ENCODE measurements around the gene ICAM5. TPM values are rescaled to one million over a fixed set of nuclear protein-coding genes. Genes with fewer than 3 reads are reported as not detected.

Gene ICAM5
- total RNA-seq, 4 donors from 2014 or later, result 0.27 to 0.48 TPM; not detected in 2

GRCh38 chr19:10262771-10263170 lies 27.0 kb upstream of the ICAM5 start:
- no peaks in the 10 kb centered on the region for H3K27me3 ChIP-seq

GRCh38 chr19:10266706-10267105 lies 23.0 kb upstream of the ICAM5 start:
- peaks cover 22% of the 10 kb centered on the region for H3K27me3 ChIP-seq
- H3K36me3 ChIP-seq, result no peaks in the 10 kb centered on the region
- DNase-seq, result no peak
- in situ Hi-C loops (cut with MboI; ENCODE audit: low pct_ligation_motif_present in 1 of 4, low pct_unique_long_range_greater_than_20kb in 1 of 4, low sequenced_read_pairs in 3 of 4), result loop anchor here in 3 of 4 donors (5.0 kb wide), 2 partner anchors 116 to 121 kb away; partner anchors contain the start of gene TYK2 (in 1 of the 3)
- TF ChIP-seq POLR2AphosphoS5 (IDR thresholded peaks at IDR 0.05), result no peak
- TF ChIP-seq POLR2A (IDR thresholded peaks at IDR 0.05), result no peak
- TF ChIP-seq, protein P1, sequence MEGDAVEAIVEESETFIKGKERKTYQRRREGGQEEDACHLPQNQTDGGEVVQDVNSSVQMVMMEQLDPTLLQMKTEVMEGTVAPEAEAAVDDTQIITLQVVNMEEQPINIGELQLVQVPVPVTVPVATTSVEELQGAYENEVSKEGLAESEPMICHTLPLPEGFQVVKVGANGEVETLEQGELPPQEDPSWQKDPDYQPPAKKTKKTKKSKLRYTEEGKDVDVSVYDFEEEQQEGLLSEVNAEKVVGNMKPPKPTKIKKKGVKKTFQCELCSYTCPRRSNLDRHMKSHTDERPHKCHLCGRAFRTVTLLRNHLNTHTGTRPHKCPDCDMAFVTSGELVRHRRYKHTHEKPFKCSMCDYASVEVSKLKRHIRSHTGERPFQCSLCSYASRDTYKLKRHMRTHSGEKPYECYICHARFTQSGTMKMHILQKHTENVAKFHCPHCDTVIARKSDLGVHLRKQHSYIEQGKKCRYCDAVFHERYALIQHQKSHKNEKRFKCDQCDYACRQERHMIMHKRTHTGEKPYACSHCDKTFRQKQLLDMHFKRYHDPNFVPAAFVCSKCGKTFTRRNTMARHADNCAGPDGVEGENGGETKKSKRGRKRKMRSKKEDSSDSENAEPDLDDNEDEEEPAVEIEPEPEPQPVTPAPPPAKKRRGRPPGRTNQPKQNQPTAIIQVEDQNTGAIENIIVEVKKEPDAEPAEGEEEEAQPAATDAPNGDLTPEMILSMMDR (IDR thresholded peaks at IDR 0.05), result no peak
- TF ChIP-seq EP300 (IDR thresholded peaks at IDR 0.05; ENCODE audit: low read depth), result no peak
- peaks cover 6 to 20% (median 17%) of the 10 kb centered on the region in 4 donors for H3K4me1 ChIP-seq
- H3K9me3 ChIP-seq, result no peaks in the 10 kb centered on the region
- 73 to 87% methylated on average over 2 to 7 of the region's 7 CpGs for WGBS, 2 donors (ENCODE audit: low coverage in 1 of 2)
- no peak overlapping the region for H3K27ac ChIP-seq
- intact Hi-C loops (cut with DNase I; ENCODE audit: low total_unique reads), result no loop called here
- H3K4me3 ChIP-seq, result no peak overlapping the region

More at GRCh38 chr19:10262771-10263170, 27.0 kb upstream of the ICAM5 start:
- intact Hi-C loops (cut with DNase I; ENCODE audit: low total_unique reads) (no loop called here), in situ Hi-C loops (cut with MboI; ENCODE audit: low pct_ligation_motif_present in 1 of 4, low pct_unique_long_range_greater_than_20kb in 1 of 4, low sequenced_read_pairs in 3 of 4) (no loop called here)
- Histone ChIP-seq H3K36me3 (peaks cover 0 to 10% (median 3%) of the 10 kb centered on the region in 4 donors), H3K4me1 (peaks cover 0 to 5% (median 0%) of the 10 kb centered on the region in 4 donors), H3K27ac (no peak overlapping the region), H3K9me3 (no peaks in the 10 kb centered on the region), H3K4me3 (no peak overlapping the region)
- WGBS, 2 donors (ENCODE audit: low coverage in 1 of 2), result 58 to 77% methylated on average over 2 to 7 of the region's 7 CpGs
- TF ChIP-seq, protein P1 (IDR thresholded peaks at IDR 0.05), result no peak
- TF ChIP-seq EP300 (IDR thresholded peaks at IDR 0.05; ENCODE audit: low read depth) (no peak), POLR2A (IDR thresholded peaks at IDR 0.05) (no peak), POLR2AphosphoS5 (IDR thresholded peaks at IDR 0.05) (no peak)
- DNase-seq, result no peak

- in situ Hi-C loops (cut with MboI; ENCODE audit: low pct_ligation_motif_present in 1 of 4, low pct_unique_long_range_greater_than_20kb in 1 of 4, low sequenced_read_pairs in 3 of 4) (loop anchor here in 3 of 4 donors (5.0 kb wide), 2 partner anchors 114 to 119 kb away; partner anchors contain the start of gene TYK2 (in 1 of the 3)), intact Hi-C loops (cut with DNase I; ENCODE audit: low total_unique reads) (no loop called here)
- Histone ChIP-seq H3K9me3 (no peaks in the 10 kb centered on the region), H3K27me3 (peaks cover 24% of the 10 kb centered on the region), H3K36me3 (no peaks in the 10 kb centered on the region), H3K4me1 (peaks cover 6 to 20% (median 17%) of the 10 kb centered on the region in 4 donors), H3K27ac (peak overlapping the region in 1 of 4 donors; percentile 19), H3K4me3 (no peak overlapping the region)
- WGBS, 2 donors (ENCODE audit: low coverage in 1 of 2), result 68% methylated on average over 6 of the region's 6 CpGs; no CpG with 5 or more reads in 1 of the 2 donors
- DNase-seq, result no peak
- TF ChIP-seq POLR2A (IDR thresholded peaks at IDR 0.05) (no peak), EP300 (IDR thresholded peaks at IDR 0.05; ENCODE audit: low read depth) (no peak), POLR2AphosphoS5 (IDR thresholded peaks at IDR 0.05) (no peak)
- TF ChIP-seq, protein P1 (IDR thresholded peaks at IDR 0.05), result no peak
Measured at GRCh38 chr19:10268071-10268470, 21.7 kb upstream of the ICAM5 start.

DNA sequence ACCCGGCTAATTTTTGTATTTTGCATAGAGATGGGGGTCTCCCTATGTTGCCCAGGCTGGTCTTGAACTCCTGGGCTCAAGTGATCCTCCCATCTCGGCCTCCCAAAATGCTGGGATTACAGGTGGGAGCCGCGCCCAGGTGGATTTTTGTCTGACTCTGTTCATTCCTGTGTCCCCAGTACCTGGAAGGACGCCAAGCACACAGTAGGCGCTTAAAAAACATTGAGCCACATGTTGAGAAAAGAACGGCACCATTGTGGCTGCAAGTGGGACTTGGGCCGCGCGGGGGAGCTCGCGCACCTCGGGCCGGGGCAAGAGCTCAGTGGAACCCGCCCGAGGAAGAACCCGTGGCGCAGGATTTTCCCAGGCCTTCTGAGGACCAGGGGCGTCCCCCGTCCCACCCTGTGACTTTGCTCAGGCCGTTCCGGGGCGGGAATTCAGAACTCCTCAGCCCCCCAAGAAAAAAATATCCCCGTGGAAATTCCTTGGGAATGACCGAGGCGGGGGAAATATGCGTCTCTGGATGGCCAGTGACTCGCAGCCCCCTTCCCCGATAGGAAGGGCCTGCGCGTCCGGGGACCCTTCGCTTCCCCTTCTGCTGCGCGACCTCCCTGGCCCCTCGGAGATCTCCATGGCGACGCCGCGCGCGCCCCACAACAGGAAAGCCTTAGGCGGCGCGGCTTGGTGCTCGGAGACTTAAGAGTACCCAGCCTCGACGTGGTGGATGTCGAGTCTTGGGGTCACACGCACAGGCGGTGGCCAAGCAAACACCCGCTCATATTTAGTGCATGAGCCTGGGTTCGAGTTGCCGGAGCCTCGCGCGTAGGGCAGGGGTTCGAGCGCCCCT lies 20.2 kb upstream of the ICAM5 start:
- TF ChIP-seq EP300 (IDR thresholded peaks at IDR 0.05; ENCODE audit: low read depth), result no peak
- TF ChIP-seq POLR2A (IDR thresholded peaks at IDR 0.05), result no peak
- TF ChIP-seq, protein P1 (IDR thresholded peaks at IDR 0.05), result peak; percentile 92 to 97 (median 94)
- peak in 2 of 3 donors; percentile 14 to 15 for TF ChIP-seq POLR2AphosphoS5 (IDR thresholded peaks at IDR 0.05)
- DNase-seq, result peak; percentile 90
- H3K27ac ChIP-seq, result peak overlapping the region; percentile 74 to 86 (median 80)
- no peaks in the 10 kb centered on the region for H3K36me3 ChIP-seq
- H3K27me3 ChIP-seq, result peaks cover 24% of the 10 kb centered on the region
- WGBS, 2 donors (ENCODE audit: low coverage in 1 of 2), result 1% methylated on average over 59 of the region's 59 CpGs; no CpG with 5 or more reads in 1 of the 2 donors
- peak overlapping the region; percentile 25 to 45 (median 42) for H3K4me3 ChIP-seq
- intact Hi-C loops (cut with DNase I; ENCODE audit: low total_unique reads), result loop anchor here (1.0 kb wide), 1 partner anchor 120 kb away; no protein-coding TSS in a partner anchor
- peaks cover 6 to 23% (median 17%) of the 10 kb centered on the region in 4 donors for H3K4me1 ChIP-seq
- H3K9me3 ChIP-seq, result no peaks in the 10 kb centered on the region
- in situ Hi-C loops (cut with MboI; ENCODE audit: low pct_ligation_motif_present in 1 of 4, low pct_unique_long_range_greater_than_20kb in 1 of 4, low sequenced_read_pairs in 3 of 4), result loop anchor here in 3 of 4 donors (5.0 kb wide), 2 partner anchors 113 to 118 kb away; partner anchors contain the start of gene TYK2 (in 1 of the 3)
